HAP-1 (cell line): ENCODE results near the gene HIVEP3.

ENCODE experiments used
- DNase-seq, 2 experiments: peaks; one replicate each; pipeline ENCODE4 v3.0.0-alpha.2; 2016 to 2020; ENCODE audit warnings: low spot score in 2 of 2
- H3K27me3 ChIP-seq: fragments of 250-450 bp; sonication (Bioruptor Pico); 2 replicates; pipeline ENCODE4 v1.5.1; 2020; ENCODE audit warnings: low read depth, mild to moderate bottlenecking, moderate library complexity
- H3K36me3 ChIP-seq: fragments of 250-450 bp; sonication (Bioruptor Pico); replicated peaks from 2 replicates; pipeline ENCODE4 v1.5.1; 2020; ENCODE audit warnings: mild to moderate bottlenecking
- H3K4me1 ChIP-seq: fragments of 250-450 bp; sonication (Bioruptor Pico); 2 replicates; pipeline ENCODE4 v1.5.1; 2020; ENCODE audit warnings: mild to moderate bottlenecking
- H3K4me3 ChIP-seq: fragments of 250-450 bp; sonication (Bioruptor Pico); 2 replicates; pipeline ENCODE4 v1.5.1; 2020; ENCODE audit warnings: mild to moderate bottlenecking, moderate library complexity
- H3K9me3 ChIP-seq: fragments of 250-450 bp; sonication (Bioruptor Pico); 2 replicates; pipeline ENCODE4 v1.5.1; 2020; ENCODE audit warnings: mild to moderate bottlenecking, moderate library complexity
- in situ Hi-C: fragments of 300-500 bp; cut with MboI; formaldehyde crosslinking; loops from 3 replicates; pipeline ENCODE4 v1.14.3; 2020; ENCODE audit warnings: low sequenced_read_pairs, inconsistent platforms, mixed read lengths

HIVEP3 gene

DNA sequence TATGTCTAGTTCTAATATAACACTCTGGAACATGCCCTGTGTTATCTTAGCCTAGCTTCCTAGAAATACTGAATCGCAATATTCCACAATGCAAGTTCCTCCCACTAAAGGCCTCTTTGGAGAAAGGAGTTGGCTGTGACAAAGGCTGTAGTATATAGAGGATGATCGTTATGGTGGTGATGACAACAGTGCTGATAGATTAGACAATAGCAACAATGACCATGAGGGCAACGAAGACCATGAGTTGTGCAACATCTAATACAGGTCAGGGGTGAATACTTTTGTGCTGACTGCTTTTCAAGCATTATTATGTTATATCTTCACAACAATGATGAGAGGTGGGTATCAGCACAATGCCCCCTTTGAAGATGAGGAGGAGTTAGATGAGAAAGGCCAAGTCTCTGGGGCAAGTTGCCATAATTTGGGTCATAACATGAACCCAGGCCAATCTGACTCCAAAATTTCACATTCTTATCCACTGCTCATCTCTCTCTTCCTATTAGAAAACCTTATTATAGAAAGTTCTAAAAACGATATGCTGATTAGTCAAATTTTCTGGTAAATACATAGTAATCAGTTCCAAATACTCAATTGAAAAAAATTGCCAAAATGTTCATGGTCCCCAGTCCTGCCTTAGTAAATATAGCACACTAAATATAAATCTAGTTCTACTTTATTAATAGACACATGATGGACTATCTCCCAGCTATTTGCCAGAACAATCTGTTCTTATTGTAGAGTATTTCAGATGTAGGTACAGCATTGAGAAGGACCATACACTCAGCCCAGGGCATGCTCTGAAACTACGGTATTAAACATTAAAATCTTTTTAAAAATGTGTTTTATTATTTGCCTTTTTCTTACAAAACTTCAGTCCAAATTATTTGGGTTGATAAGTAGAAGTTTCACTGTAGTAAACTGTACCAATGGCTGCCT lies 37.5 kb downstream of the HIVEP3 start:
- Histone ChIP-seq H3K4me1 (no peaks in the 10 kb centered on the region; the same call in 1 of the 2 replicates), H3K36me3 (no peaks in the 10 kb centered on the region), H3K9me3 (no peaks in the 10 kb centered on the region), H3K4me3 (no peak overlapping the region), H3K27me3 (no peaks in the 10 kb centered on the region)
- DNase-seq = no peak
- in situ Hi-C loops = no loop called here

GRCh38 chr1:41880261-41880660 lies 38.5 kb downstream of the HIVEP3 start:
- Histone ChIP-seq H3K36me3 (no peaks in the 10 kb centered on the region), H3K9me3 (no peaks in the 10 kb centered on the region), H3K27me3 (no peaks in the 10 kb centered on the region), H3K4me1 (no peaks in the 10 kb centered on the region; the same call in 1 of the 2 replicates), H3K4me3 (no peak overlapping the region)
- in situ Hi-C loops = no loop called here
- DNase-seq = no peak

DNA sequence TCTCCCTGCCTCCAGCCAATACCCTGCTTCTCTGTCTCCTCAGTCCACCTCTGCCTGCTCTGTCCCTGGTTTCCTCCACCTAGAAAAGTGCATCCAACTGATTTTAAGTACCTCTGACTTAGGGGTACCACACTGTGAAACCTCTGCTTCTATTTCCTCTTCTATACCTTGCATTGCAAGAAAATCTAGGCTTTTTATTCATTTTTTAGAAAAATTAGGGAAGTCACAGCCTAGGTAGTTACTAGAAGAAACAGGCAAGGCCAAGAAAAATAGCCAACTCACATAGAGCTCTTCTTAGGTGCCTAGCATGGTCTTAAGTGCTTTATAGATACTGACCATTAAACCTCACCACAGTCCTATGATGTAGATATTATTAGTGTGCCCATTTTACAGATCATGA lies 39.1 kb downstream of the HIVEP3 start:
- H3K9me3 ChIP-seq = no peaks in the 10 kb centered on the region
- in situ Hi-C loops = no loop called here
- H3K36me3 ChIP-seq = no peaks in the 10 kb centered on the region
- H3K27me3 ChIP-seq = no peaks in the 10 kb centered on the region
- no peak for DNase-seq
- no peak overlapping the region for H3K4me3 ChIP-seq
- no peaks in the 10 kb centered on the region; the same call in 1 of the 2 replicates for H3K4me1 ChIP-seq

DNA sequence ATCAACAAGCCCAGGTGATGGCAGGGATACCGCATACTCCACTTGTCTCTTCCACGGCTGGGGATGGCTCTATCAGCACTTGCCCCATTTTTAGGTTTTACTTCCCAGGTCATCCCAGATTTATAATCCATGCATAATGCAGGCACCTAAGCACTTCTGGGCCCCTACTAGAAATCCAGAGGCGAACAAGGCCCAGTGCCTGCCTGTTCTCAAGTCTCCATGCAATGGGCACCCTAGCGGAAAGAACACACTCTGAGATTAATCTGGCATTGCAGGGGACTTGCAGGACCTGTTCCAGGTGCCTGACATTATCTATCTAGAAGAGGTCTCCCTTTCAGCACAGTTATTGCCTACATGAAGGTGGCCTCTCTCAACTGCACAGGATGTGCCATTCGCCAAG lies 39.8 kb downstream of the HIVEP3 start:
- H3K27me3 ChIP-seq = no peaks in the 10 kb centered on the region
- no peaks in the 10 kb centered on the region; the same call in 1 of the 2 replicates for H3K4me1 ChIP-seq
- no peaks in the 10 kb centered on the region for H3K36me3 ChIP-seq
- no peaks in the 10 kb centered on the region for H3K9me3 ChIP-seq
- in situ Hi-C loops = no loop called here
- H3K4me3 ChIP-seq = no peak overlapping the region
- no peak for DNase-seq

DNA sequence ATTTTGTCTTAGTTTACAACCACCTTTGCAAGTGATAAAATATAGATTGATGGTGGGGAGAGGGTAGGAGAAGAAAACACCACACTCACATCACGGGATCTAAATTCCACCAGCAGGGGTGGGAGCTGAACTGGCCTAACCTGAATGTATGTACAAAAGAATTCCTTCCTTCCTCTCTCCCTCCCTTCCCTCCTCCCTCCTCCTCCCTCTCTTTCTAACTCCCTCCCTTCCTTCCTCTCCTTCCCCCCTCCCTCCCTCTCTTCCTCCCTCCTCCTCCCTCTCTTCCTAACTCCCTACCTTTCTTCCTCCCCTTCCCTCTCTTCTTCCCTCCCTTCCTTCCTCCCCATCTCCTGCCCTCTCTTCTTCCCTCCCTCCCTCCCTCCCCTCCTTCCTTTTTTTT lies 40.2 kb downstream of the HIVEP3 start:
- H3K9me3 ChIP-seq = no peaks in the 10 kb centered on the region
- H3K36me3 ChIP-seq = no peaks in the 10 kb centered on the region
- H3K27me3 ChIP-seq = no peaks in the 10 kb centered on the region
- no peaks in the 10 kb centered on the region; the same call in 1 of the 2 replicates for H3K4me1 ChIP-seq
- in situ Hi-C loops = no loop called here
- DNase-seq = no peak
- H3K4me3 ChIP-seq = no peak overlapping the region

GRCh38 chr1:41876576-41877445 lies 41.9 kb downstream of the HIVEP3 start:
- Histone ChIP-seq H3K27me3 (no peaks in the 10 kb centered on the region; the same call in 1 of the 2 replicates), H3K9me3 (no peaks in the 10 kb centered on the region), H3K36me3 (no peaks in the 10 kb centered on the region), H3K4me3 (no peak overlapping the region), H3K4me1 (no peaks in the 10 kb centered on the region; the same call in 1 of the 2 replicates)
- in situ Hi-C loops = no loop called here
- no peak for DNase-seq

- H3K9me3 ChIP-seq = no peaks in the 10 kb centered on the region
- H3K27me3 ChIP-seq = no peaks in the 10 kb centered on the region; the same call in 1 of the 2 replicates
- no peaks in the 10 kb centered on the region for H3K36me3 ChIP-seq
- in situ Hi-C loops = no loop called here
- H3K4me1 ChIP-seq = peaks cover 6% of the 10 kb centered on the region
- DNase-seq = no peak
- H3K4me3 ChIP-seq = no peak overlapping the region
Observed at GRCh38 chr1:41875487-41875886, 43.2 kb downstream of the HIVEP3 start.

GRCh38 chr1:41874903-41875411 lies 43.8 kb downstream of the HIVEP3 start:
- DNase-seq = no peak
- H3K27me3 ChIP-seq = no peaks in the 10 kb centered on the region; the same call in 1 of the 2 replicates
- no peaks in the 10 kb centered on the region for H3K36me3 ChIP-seq
- no peaks in the 10 kb centered on the region for H3K9me3 ChIP-seq
- in situ Hi-C loops = no loop called here
- H3K4me1 ChIP-seq = peaks cover 11% of the 10 kb centered on the region
- H3K4me3 ChIP-seq = no peak overlapping the region

- no peaks in the 10 kb centered on the region; the same call in 1 of the 2 replicates for H3K27me3 ChIP-seq
- in situ Hi-C loops = no loop called here
- DNase-seq = no peak
- H3K4me3 ChIP-seq = no peak overlapping the region
- H3K9me3 ChIP-seq = no peaks in the 10 kb centered on the region
- H3K36me3 ChIP-seq = no peaks in the 10 kb centered on the region; the same call in 1 of the 2 replicates
- peaks cover 16% of the 10 kb centered on the region for H3K4me1 ChIP-seq
Observed at GRCh38 chr1:41874151-41874719, 44.5 kb downstream of the HIVEP3 start.

- DNase-seq = no peak
- H3K4me3 ChIP-seq = no peak overlapping the region
- no peaks in the 10 kb centered on the region; the same call in 1 of the 2 replicates for H3K27me3 ChIP-seq
- H3K9me3 ChIP-seq = no peaks in the 10 kb centered on the region
- no peaks in the 10 kb centered on the region; the same call in 1 of the 2 replicates for H3K36me3 ChIP-seq
- in situ Hi-C loops = no loop called here
- H3K4me1 ChIP-seq = peaks cover 16% of the 10 kb centered on the region
Observed at GRCh38 chr1:41872074-41872473, 46.6 kb downstream of the HIVEP3 start.

GRCh38 chr1:41870076-41870562 lies 48.6 kb downstream of the HIVEP3 start:
- in situ Hi-C loops = no loop called here
- no peaks in the 10 kb centered on the region for H3K9me3 ChIP-seq
- peak; percentile 22 to 29 for DNase-seq
- peaks cover 16% of the 10 kb centered on the region for H3K4me1 ChIP-seq
- H3K27me3 ChIP-seq = no peaks in the 10 kb centered on the region; the same call in 1 of the 2 replicates
- H3K36me3 ChIP-seq = no peaks in the 10 kb centered on the region; the same call in 1 of the 2 replicates
- H3K4me3 ChIP-seq = no peak overlapping the region

- no peak for DNase-seq
- Histone ChIP-seq H3K4me1 (peaks cover 16% of the 10 kb centered on the region), H3K27me3 (no peaks in the 10 kb centered on the region; the same call in 1 of the 2 replicates), H3K4me3 (no peak overlapping the region), H3K9me3 (no peaks in the 10 kb centered on the region), H3K36me3 (no peaks in the 10 kb centered on the region; the same call in 1 of the 2 replicates)
- in situ Hi-C loops = no loop called here
Observed at GRCh38 chr1:41868241-41868998, 50.3 kb downstream of the HIVEP3 start.
